Panc1 (cell line): ENCODE data around the gene PLIN1. TPM values are rescaled to one million over a fixed set of nuclear protein-coding genes. Genes with fewer than 3 reads are reported as not detected.

ENCODE experiments used
- ATAC-seq: fragments of 200-7000 bp; cut with Tn5 transposase; 2 replicates; pipeline ENCODE4 v1.9.1; 2020; ENCODE audit warnings: mild to moderate bottlenecking, moderate library complexity
- BruUV-seq: library from RNA; stranded (reverse); fragments of 400-500 nt; replicated peaks from 2 replicates; lab custom pipeline; 2021; lab: Mats Ljungman, UMichigan
- CTCF ChIA-PET: fragments of 300-600 bp; sonication (Branson Sonifier 250); formaldehyde crosslinking; loops from one replicate; lab custom pipeline; 2022; ENCODE audit warnings: antibody characterized with exemption; lab: Charles Lee
- POLR2A ChIA-PET: fragments of 300-600 bp; sonication (Branson Sonifier 250); formaldehyde crosslinking; loops from one replicate; lab custom pipeline; 2022; ENCODE audit warnings: antibody characterized with exemption; lab: Charles Lee
- DNase-seq: peaks from one replicate; pipeline ENCODE4 v3.0.0-alpha.2; 2010; ENCODE audit warnings: low read depth, low spot score
- H3K27ac ChIP-seq: 2 replicates; pipeline ENCODE4 v1.5.1; 2011; ENCODE audit warnings: mild to moderate bottlenecking, low read length, inconsistent platforms
- H3K27me3 ChIP-seq: fragments of 200-500 bp; sonication (Bioruptor generic); 2 replicates; pipeline ENCODE4 v1.6.0; 2014; ENCODE audit warnings: low read length, inconsistent platforms; ENCODE audit not compliant: control insufficient read depth, insufficient read depth
- H3K36me3 ChIP-seq: fragments of 200-500 bp; sonication (Bioruptor generic); 2 replicates; pipeline ENCODE4 v1.5.1; 2014; ENCODE audit warnings: inconsistent platforms, mild to moderate bottlenecking, low read length, moderate library complexity; ENCODE audit not compliant: control insufficient read depth, insufficient read depth
- H3K4me1 ChIP-seq: 2 replicates; pipeline ENCODE4 v1.5.1; 2011; ENCODE audit warnings: inconsistent platforms, mild to moderate bottlenecking, low read length, moderate library complexity; ENCODE audit not compliant: control insufficient read depth, insufficient read depth
- H3K4me3 ChIP-seq, 2 experiments: 2 replicates each; pipeline ENCODE4 v1.5.1; 2011 to 2012; ENCODE audit warnings: low read depth in 2 of 2, low read length in 2 of 2, mild to moderate bottlenecking in 2 of 2, inconsistent platforms in 1 of 2, moderate library complexity in 1 of 2
- H3K9me3 ChIP-seq: fragments of 200-500 bp; sonication (Bioruptor generic); 2 replicates; pipeline ENCODE4 v1.5.1; 2014; ENCODE audit warnings: low read depth, mild to moderate bottlenecking, inconsistent platforms, low read length, moderate library complexity; ENCODE audit not compliant: control insufficient read depth, insufficient read depth
- POLR2AphosphoS5 ChIP-seq: IDR thresholded peaks from 2 replicates; pipeline ENCODE4 v1.6.1; 2012; ENCODE audit warnings: mild to moderate bottlenecking, low read depth, low read length, moderate library complexity
- REST ChIP-seq, 2 experiments: IDR thresholded peaks; 2 replicates each; pipeline ENCODE4 v1.6.1; 2011 to 2012; ENCODE audit warnings: low read depth in 2 of 2, control low read depth in 1 of 2, low read length in 1 of 2, mild to moderate bottlenecking in 1 of 2, moderate library complexity in 1 of 2; ENCODE audit not compliant: insufficient read depth in 1 of 2
- SIN3A ChIP-seq: IDR thresholded peaks from 2 replicates; pipeline ENCODE4 v1.6.1; 2012; ENCODE audit warnings: low read depth, mild to moderate bottlenecking, low read length, moderate library complexity, borderline replicate concordance; ENCODE audit not compliant: insufficient read depth
- TCF7L2 ChIP-seq: IDR thresholded peaks from 2 replicates; pipeline ENCODE4 v1.6.1; 2011; ENCODE audit warnings: mild to moderate bottlenecking, low read depth, low read length, inconsistent platforms
- in situ Hi-C: cut with HindIII; loops from 2 replicates; pipeline ENCODE4 v1.10.0; 2016; ENCODE audit warnings: low sequenced_read_pairs, low pct_unique_long_range_greater_than_20kb
- intact Hi-C: fragments of 100-400 bp; cut with micrococcal nuclease; formaldehyde crosslinking; loops from one replicate; pipeline ENCODE4 v1.10.0; 2022; ENCODE audit not compliant: unreplicated experiment
- total RNA-seq: library from RNA; stranded (reverse); gene quantifications from one replicate; pipeline ENCODE4 v1.2.1, GENCODE V29; 2021; ENCODE audit not compliant: unreplicated experiment
- TF ChIP-seq, protein P1 (sequence below): fragments of 450-650 bp; IDR thresholded peaks from 2 replicates; pipeline ENCODE4 v1.5.1; 2017; ENCODE audit warnings: mild to moderate bottlenecking

Gene PLIN1
- total RNA-seq, 1 experiment from 2014 or later: 0.44 TPM

DNA sequence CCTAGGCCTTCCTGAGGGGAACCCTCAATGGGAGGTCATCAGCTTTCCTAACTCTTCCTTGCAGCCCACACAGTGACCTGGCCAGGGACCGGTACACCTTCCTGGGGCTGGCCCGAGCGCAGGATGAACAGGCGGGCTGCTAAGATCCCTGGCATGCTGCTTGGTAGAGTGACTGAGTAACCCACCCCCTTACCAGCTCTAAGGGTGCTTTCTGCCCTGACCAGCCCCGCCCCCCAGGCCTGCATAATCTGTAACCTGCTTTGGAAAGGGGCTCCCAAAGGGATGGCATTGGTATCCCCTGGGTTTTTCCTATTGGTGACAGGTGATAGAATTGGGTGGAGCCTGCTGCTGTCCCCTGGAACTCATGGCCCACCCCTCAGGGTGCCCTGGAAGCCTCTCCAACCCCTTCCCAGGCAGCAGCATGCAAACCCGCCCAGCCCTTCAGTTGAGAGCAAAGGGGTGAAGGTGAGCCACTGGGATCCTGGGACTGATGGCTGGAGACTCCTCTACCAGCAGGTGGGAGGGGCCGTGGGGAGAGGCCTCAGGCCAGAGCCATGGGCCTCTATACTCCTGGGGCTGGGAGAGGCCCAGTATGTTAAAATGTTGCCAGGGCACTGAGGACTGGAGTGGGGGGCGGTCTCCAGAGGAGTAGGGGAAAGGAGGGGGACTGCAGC lies 12.8 kb downstream of the PLIN1 start:
- POLR2A ChIA-PET: interaction anchor here (0.6 kb wide), 1 partner anchor 54 kb away, joined by 3 read pairs; no protein-coding TSS in a partner anchor
- Histone ChIP-seq H3K4me3 (peak overlapping the region; percentile 45 to 51), H3K36me3 (no peaks in the 10 kb centered on the region), H3K9me3 (no peaks in the 10 kb centered on the region), H3K27ac (no peak overlapping the region), H3K4me1 (peaks cover 12% of the 10 kb centered on the region), H3K27me3 (no peaks in the 10 kb centered on the region)
- no peak for DNase-seq
- in situ Hi-C loops (no loop called here), intact Hi-C loops (no loop called here)
- TF ChIP-seq SIN3A: no peak
- TF ChIP-seq TCF7L2: no peak
- no peak for TF ChIP-seq POLR2AphosphoS5
- BruUV-seq: no TSS peak
- peak; percentile 35 for ATAC-seq
- CTCF ChIA-PET: interaction anchor here (0.6 kb wide), 1 partner anchor 74 kb away, joined by 3 read pairs; no protein-coding TSS in a partner anchor

GRCh38 chr15:89665449-89666181 lies 13.6 kb downstream of the PLIN1 start:
- peak overlapping the region; percentile 45 to 51 for H3K4me3 ChIP-seq
- intact Hi-C loops (no loop called here), in situ Hi-C loops (no loop called here)
- no peaks in the 10 kb centered on the region; the same call in 1 of the 2 replicates for H3K27me3 ChIP-seq
- H3K27ac ChIP-seq: peak overlapping the region; percentile 63
- ATAC-seq: peak; percentile 85
- H3K36me3 ChIP-seq: no peaks in the 10 kb centered on the region
- peaks cover 12% of the 10 kb centered on the region for H3K4me1 ChIP-seq
- H3K9me3 ChIP-seq: no peaks in the 10 kb centered on the region
- ChIA-PET POLR2A (interaction anchor here (0.6 kb wide), 1 partner anchor 53 kb away, joined by 3 read pairs; no protein-coding TSS in a partner anchor), CTCF (interaction anchor here (0.6 kb wide), 1 partner anchor 74 kb away, joined by 3 read pairs; no protein-coding TSS in a partner anchor)
- no peak for DNase-seq
- 0 out of 2 replicates have a peak, but pooled peaks have one; percentile 14 for TF ChIP-seq TCF7L2
- TF ChIP-seq REST (IDR thresholded peaks at IDR 0.05; ENCODE audit: insufficient read depth in 1 of 2, low read depth in 2 of 2, low read length in 1 of 2): no peak
- TF ChIP-seq POLR2AphosphoS5: no peak
- TF ChIP-seq SIN3A: no peak
- TF ChIP-seq, protein P1, sequence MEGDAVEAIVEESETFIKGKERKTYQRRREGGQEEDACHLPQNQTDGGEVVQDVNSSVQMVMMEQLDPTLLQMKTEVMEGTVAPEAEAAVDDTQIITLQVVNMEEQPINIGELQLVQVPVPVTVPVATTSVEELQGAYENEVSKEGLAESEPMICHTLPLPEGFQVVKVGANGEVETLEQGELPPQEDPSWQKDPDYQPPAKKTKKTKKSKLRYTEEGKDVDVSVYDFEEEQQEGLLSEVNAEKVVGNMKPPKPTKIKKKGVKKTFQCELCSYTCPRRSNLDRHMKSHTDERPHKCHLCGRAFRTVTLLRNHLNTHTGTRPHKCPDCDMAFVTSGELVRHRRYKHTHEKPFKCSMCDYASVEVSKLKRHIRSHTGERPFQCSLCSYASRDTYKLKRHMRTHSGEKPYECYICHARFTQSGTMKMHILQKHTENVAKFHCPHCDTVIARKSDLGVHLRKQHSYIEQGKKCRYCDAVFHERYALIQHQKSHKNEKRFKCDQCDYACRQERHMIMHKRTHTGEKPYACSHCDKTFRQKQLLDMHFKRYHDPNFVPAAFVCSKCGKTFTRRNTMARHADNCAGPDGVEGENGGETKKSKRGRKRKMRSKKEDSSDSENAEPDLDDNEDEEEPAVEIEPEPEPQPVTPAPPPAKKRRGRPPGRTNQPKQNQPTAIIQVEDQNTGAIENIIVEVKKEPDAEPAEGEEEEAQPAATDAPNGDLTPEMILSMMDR: no peak
- BruUV-seq: no TSS peak
